Hippocampal formation (tissue), 2 donors: ENCODE results near the gene DCP1A.
A peak's percentile ranks its signal among the peaks of the same experiment; 100 is the strongest.
"Not testable (repeated sequence)": the region's sequence is repeated elsewhere in the genome, so short reads cannot be mapped to it uniquely, and the experiment has no call there.

Source experiments
- DNase-seq, 2 donors: peaks; one replicate each; lab custom pipeline; 2025; lab: John Stamatoyannopoulos, UW

Gene DCP1A

GRCh38 chr3:53328746-53329145 is 18.6 kb downstream of the DCP1A start:
- DNase-seq, result no peak

- not testable (repeated sequence) for DNase-seq
Observed at GRCh38 chr3:53327986-53328385, 19.4 kb downstream of the DCP1A start.

GRCh38 chr3:53324105-53324504 is 23.2 kb downstream of the DCP1A start:
- DNase-seq, result no peak

- no peak for DNase-seq
Observed at GRCh38 chr3:53320697-53321096, 26.6 kb downstream of the DCP1A start.

DNA sequence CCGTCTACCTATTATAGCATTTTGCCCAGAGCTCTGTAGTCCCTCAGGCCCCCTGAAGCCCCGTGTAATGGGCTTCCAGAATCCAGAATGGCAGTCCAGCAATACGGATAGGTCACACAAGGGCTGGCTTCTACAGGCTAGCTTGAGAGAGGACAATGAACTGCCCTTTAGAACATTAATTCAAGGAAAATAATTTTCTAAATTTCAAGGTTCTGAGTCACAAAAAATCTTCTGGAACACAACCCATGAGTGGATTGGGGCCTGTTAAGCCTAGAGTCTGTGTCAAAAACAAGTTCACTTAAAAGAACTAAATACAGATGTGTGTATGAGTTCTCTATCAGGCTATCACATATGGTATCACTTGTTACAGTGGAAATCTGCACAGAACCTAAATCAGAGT is 28.8 kb downstream of the DCP1A start:
- no peak for DNase-seq

DNA sequence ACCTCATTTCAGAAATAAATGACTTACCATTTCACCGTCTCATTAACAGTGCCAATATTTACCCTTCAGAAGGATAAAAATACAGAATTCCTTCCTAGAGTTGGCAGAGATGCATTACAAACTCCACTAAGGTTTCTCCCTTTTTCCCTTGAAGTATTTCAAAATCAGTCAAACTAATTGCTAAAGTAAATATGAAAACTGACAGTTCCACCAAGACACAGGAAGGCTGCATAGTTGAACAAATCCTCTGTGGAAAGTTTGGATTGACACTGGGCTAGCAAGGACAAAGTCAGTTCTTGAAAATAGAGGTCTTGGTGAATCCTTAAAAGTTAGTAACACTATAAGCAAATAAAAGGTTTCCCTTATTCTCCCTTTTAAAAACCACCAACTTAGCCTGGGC is 34.5 kb downstream of the DCP1A start:
- DNase-seq, result no peak

DNA sequence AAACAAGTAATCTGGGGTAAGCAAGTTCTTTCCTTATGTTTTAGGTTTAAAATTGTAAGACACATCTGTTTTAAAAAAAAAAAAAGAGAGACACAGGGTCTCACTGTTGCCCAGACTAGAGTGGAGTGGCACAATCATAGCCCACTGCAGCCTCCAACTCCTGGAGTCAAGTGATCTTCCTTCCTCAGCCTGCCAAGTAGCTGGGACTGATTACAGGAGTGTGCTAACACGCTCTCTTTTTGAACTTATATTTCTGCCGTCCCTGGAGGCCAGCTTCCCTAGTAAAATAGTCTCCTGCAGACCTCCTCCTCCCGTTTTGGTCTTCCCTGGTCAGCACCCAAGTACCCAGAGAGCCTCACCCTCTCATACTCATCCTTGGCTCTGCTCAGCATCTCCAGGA is 35.5 kb downstream of the DCP1A start:
- DNase-seq, result no peak

DNA sequence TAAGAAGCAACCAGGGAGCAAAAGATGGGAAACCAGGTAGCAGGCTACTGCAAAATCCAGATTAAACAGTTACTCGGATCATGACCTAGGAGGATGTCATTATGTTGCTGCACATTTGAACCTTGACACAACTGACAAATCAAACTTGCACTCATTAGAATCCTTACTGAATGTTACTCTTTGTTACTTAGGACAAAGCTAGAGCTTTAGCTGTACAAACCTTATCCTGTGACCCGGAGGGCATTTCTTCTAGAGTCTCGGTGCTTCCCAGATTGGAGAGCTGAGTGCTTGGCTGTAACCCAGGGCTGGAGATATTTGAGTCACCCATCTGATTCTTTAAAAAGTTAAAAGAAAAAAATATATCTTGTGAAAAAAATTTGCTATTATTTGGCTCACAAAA is 43.4 kb downstream of the DCP1A start:
- no peak for DNase-seq

DNA sequence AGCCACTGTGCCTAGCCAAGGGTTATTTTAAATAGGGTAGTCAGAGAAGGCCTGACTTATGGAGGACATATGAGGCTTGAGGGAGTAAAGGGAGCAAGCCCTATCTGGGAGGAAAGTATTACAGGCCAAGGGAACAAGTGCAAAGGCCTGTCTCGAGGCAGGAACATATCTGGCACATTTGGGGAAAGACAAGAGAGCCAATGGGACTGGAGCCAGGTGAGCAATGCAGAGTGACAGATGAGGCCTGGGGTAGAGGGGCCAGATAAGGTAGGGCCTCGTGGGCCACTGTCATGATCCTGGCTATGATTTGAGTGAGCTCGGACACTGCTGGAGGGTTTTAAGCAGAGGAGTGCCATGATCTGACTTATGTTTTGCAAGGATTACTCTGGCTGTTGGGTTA is 43.8 kb downstream of the DCP1A start:
- DNase-seq, result no peak

DNA sequence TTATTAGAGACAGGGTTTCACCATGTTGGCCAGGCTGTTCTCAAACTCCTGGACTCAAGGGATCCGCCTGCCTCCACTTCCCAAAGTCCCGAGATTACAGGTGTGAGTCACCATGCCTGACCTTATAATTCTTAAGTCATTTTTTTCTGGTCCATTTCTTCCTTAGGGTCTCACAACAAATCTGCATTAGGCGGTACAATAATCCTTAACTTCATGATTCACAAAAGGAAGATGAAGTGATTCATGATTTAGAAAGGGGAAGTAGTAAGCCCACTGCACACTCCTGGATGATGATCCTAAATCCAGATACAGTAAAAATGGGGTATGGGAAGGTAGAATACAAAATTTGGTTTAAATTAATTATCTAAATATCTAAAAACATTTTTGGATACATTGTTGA is 46.5 kb downstream of the DCP1A start:
- DNase-seq, result no peak

GRCh38 chr3:53299611-53300023 is 47.7 kb downstream of the DCP1A start:
- peak in 1 of 2 donors; percentile 82 for DNase-seq

DNA sequence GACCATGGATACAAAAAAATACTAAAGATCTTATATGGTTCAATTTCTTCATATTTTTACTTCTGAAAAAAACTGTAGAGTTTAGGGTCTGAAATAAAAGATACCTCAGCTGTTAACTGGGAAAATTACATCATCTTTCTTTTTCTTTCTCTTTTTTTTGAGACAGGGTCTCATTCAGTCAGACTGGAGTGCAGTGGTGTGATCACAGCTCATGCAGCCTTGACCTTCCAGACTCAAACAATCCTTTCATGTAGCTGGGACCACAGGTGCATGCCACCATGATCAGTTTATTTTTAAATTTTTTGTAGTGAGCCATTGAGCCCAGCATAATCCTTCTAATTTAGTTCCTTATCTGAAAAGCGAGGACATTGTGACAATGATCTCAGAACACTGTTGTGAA is 51.9 kb downstream of the DCP1A start:
- DNase-seq, result no peak

GRCh38 chr3:53293867-53294266 is 53.5 kb downstream of the DCP1A start:
- no peak for DNase-seq

GRCh38 chr3:53288214-53288613 is 59.1 kb downstream of the DCP1A start:
- no peak for DNase-seq

GRCh38 chr3:53287131-53287629 is 60.2 kb downstream of the DCP1A start:
- no peak for DNase-seq

DNA sequence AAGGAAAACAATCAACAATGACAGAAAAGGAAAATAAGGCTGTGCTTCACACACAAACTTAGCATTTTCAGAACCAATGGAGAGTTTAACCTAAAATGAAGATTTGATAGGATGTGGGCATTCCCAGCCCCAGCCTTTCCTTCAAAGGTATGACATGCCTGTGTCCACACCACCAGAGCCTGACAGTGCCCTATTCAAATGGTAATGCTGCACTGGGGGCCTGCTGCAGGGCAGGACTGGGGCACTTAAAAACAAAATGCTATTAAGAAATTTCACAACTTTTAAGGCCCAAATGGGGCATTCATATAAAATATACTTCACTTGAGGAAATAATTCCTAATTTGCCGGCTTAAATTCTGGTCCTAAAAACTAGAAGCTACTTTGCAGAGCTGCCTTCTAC is 60.6 kb downstream of the DCP1A start:
- DNase-seq, result no peak

DNA sequence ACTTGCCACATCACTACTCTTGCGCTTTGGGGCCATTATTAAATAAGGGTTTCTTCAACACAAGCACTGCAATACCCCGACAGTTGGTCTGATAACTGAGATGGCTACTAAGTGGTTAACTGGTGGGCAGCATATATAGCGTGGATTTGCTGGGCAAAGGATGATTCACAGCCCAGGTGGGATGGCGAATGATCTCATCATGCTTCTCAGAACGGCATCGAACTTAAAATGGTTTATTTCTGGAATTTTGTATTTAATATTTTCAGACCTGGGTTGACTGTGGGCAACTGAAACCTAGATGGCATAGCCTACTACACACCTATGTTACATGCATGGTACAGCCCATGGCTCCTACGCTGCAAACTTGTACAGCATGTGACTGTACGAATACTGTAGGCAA is 64.8 kb downstream of the DCP1A start:
- DNase-seq, result no peak

- no peak for DNase-seq
Observed at GRCh38 chr3:53278667-53279066, 68.7 kb downstream of the DCP1A start.

GRCh38 chr3:53274938-53275605 is 72.3 kb downstream of the DCP1A start:
- no peak for DNase-seq

DNA sequence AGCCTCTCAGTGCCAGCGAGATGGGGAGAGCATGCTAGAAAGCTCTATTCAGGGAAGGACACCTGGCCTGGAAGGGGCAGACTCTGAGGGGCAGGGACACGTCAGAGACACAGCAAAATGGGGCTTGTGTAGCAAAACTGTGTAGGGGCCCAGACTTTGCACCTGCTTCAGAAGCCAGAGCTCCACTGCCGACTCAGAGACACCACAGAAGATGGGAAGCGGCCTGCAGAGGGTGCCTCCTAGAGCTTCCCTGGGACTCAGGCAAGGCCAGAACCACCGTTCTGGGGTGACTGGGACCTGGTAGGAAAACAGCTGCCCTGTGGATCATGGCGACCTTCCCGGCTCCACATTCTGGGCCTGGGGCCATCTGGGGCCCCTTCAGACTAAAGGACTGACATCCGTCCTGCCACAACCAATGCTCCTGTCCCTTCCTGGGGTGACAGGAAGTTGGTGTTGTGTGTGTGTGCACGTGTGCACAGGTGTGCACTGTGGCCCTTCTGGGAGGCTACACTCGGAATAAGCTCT is 74.1 kb downstream of the DCP1A start:
- no peak for DNase-seq

DNA sequence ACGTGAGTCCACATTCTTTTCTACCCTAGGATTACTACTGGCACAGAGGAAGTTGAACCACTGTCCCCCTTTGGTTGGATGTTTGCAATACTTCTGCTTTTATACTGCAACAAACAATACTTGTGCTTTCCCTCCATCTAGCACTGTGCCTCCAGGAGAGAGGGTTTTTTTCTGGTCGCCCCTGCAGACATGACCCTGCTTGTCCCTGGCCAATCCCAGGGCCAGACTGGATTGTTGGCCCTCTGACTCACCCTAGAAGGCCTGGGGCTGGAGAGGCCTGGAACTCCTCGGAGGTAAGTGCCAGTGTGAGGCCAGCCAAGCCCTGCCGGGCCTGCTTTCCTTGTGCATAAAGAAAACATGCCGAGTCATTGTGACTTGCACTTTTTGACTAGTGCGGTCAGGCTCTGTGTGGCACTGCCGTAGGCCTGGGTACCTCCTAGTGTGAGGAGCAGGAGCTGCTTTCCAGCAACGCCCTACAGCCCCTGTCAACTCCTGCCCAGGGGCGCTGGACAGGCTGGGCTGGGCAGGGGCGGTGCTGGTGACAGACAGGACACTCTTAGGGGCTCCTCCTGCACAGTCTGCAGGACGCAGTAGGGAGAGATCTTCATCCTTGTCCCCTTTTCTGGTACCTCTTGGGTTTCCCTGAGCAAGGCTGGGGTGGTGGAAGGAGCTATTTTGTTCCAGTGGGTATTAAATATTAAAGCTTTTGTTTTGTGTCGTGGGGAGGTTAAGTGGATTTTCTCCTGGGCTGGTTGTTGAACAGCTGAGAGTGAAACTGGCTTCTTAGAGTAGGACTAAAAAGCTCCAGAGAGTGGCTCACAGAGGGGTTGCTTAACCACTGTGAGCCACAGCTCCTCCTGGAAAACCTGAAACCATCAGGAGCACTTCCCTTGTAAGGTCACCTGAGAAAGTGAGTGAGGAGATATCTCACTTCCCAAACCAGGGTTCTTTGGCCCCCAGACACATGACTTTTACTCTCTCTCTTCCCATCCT is 77.2 kb downstream of the DCP1A start:
- DNase-seq, result peak; percentile 72 to 73

GRCh38 chr3:53269193-53269592 is 78.2 kb downstream of the DCP1A start:
- not testable (repeated sequence) for DNase-seq

DNA sequence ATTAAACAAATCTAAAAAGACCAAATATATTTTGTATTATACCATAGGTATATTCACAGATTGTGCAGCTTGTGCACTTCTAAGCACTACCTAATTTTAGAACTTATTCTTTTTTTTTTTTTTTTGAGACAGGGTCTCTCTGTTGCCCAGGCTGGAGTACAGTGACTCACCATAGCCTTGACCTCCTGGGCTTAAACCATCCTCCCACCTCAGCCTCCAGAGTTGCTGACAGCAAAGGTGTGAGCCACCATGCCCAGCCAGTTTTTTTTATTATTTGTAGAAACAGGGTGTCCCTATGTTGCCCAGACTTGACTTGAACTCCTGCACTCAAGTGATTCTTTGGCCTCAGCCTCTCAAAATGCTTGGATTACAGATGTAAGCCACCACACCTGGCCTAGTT is 79.6 kb downstream of the DCP1A start:
- no peak for DNase-seq
